IPS DF 6.9 (cell line): ENCODE results near the gene EXOC2.
A peak's percentile ranks its signal among the peaks of the same experiment; 100 is the strongest.

Source experiments
- DNase-seq: peaks from one replicate; pipeline ENCODE4 v3.0.0-alpha.2; 2013; ENCODE audit warnings: low read depth, low spot score
- H3K27ac ChIP-seq: one replicate; pipeline ENCODE4 v1.5.1; 2013; ENCODE audit warnings: low read length, control low read depth
- H3K27me3 ChIP-seq: 2 replicates; pipeline ENCODE4 v1.6.1; 2013; ENCODE audit warnings: mild to moderate bottlenecking, low read length; ENCODE audit not compliant: control insufficient read depth, insufficient read depth
- H3K36me3 ChIP-seq: 2 replicates; pipeline ENCODE4 v1.6.1; 2013; ENCODE audit warnings: low read length; ENCODE audit not compliant: control insufficient read depth, insufficient read depth
- H3K4me1 ChIP-seq: 2 replicates; pipeline ENCODE4 v1.6.1; 2013; ENCODE audit warnings: low read length; ENCODE audit not compliant: control insufficient read depth, insufficient read depth
- H3K4me3 ChIP-seq: 2 replicates; pipeline ENCODE4 v1.5.1; 2013; ENCODE audit warnings: mild to moderate bottlenecking, low read length
- H3K9me3 ChIP-seq: 2 replicates; pipeline ENCODE4 v1.6.1; 2013; ENCODE audit warnings: low read length, inconsistent platforms; ENCODE audit not compliant: control insufficient read depth, insufficient read depth
- whole genome bisulfite sequencing: extraction: QIAGEN DNeasy Blood & Tissue Kit; methylation state at CpG from one replicate; pipeline ENCODE4 v1.1.7; 2013; ENCODE audit warnings: mixed read lengths, missing lambda C conversion rate; ENCODE audit not compliant: insufficient read length, insufficient coverage; 5-methylcytosine and 5-hydroxymethylcytosine counted together

Gene EXOC2

GRCh38 chr6:473768-474452 lies 219.0 kb downstream of the EXOC2 start:
- H3K36me3 ChIP-seq, result no peaks in the 10 kb centered on the region
- no peaks in the 10 kb centered on the region for H3K27me3 ChIP-seq
- no peaks in the 10 kb centered on the region for H3K9me3 ChIP-seq
- H3K4me3 ChIP-seq, result no peak overlapping the region
- no peak overlapping the region for H3K27ac ChIP-seq
- no CpG with 5 or more reads among the region's 27 CpGs for WGBS
- DNase-seq, result no peak
- H3K4me1 ChIP-seq, result no peaks in the 10 kb centered on the region

DNA sequence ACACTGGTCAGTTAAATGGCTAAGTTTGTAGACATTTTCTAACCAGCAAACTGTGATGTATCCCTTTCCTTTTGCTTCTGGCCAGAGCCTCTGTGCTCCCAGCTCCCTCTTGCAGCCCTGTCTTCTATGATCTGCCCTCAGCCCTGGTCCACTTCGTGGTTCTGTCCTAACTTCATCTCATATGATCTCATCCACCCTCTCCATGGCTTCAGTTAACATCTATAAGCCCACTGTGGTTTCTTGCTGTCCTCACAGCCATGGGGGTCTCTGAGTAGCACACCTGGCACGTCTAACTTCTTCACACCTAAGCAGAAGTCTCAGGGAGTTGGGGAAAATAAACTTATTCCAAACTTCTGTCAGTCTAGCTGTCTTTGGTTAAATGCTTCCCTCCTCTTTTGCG lies 219.6 kb downstream of the EXOC2 start:
- no CpG with 5 or more reads among the region's 3 CpGs for WGBS
- Histone ChIP-seq H3K27me3 (no peaks in the 10 kb centered on the region), H3K4me3 (no peak overlapping the region), H3K36me3 (no peaks in the 10 kb centered on the region), H3K27ac (no peak overlapping the region), H3K4me1 (no peaks in the 10 kb centered on the region), H3K9me3 (no peaks in the 10 kb centered on the region)
- DNase-seq, result no peak

DNA sequence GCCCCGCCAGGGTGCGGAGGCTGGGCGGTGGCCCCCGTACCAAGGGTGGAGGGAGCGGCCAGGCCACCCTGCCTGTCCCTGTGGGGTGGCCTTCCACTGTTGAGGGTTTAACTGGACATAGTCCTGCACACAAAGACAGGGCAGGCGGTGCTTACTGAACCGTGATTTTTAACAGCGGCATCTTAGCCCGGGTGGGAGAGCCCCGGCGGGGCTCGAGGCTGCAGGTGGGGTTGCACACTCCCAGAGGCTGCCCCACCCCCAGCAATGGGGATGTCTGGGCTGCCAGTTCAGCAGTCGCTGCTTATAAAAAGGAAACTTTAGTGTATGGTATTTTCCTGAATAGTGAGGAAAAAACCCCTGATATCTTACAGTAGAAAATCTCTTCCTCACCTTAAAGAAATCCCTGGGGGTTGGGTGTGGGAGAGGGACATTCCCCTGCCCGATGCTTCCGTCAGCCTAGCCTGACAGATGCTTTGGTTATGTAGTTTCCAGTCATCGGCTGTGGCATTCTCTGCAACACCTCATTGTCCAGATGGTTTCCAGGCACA lies 222.0 kb downstream of the EXOC2 start:
- H3K27ac ChIP-seq, result no peak overlapping the region
- no CpG with 5 or more reads among the region's 16 CpGs for WGBS

DNA sequence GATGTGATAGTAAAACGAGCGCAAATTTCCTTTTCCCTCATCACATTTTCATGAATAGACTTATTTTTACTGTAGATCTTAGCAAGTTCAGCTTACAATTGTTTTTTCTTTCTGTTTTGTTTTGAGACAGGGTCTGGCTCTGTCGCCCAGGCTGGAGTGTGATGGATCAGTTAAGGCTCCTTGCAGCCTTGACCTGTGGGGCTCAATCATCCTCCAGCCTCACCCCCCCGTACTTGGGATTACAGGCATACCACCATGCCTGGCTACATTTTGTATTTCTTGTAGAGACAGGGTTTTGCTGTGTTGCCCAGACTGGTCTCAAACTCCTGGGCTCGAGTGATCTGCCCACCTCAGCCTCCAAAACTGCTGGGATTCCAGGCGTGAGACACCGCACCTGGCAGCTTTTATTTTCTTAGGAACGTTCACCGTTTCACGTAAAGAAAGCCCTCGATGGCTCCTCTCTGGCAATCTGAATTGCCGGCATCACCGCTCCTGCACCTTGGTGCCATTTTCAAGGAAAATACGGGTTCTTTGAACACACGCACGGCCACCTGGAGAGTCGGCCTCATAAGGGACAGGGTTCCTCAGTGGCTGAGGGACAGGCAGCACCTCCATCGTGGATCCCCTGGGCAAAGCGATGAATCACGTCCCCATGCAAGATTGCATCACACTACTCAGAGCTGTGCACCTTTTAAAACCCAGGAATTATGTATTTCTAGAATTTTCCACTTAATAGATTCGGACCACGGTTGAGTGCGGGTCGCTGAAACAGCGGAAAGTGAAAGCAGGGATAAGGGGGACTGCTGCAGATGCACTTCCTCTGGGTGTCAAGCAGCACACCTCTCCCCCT lies 222.7 kb downstream of the EXOC2 start:
- Histone ChIP-seq H3K4me3 (no peak overlapping the region), H3K4me1 (no peaks in the 10 kb centered on the region), H3K27ac (no peak overlapping the region), H3K36me3 (no peaks in the 10 kb centered on the region), H3K9me3 (no peaks in the 10 kb centered on the region), H3K27me3 (no peaks in the 10 kb centered on the region)
- DNase-seq, result no peak
- no CpG with 5 or more reads among the region's 25 CpGs for WGBS

More for the DNA sequence above, 222.0 kb downstream of the EXOC2 start:
- no peak for DNase-seq
- H3K36me3 ChIP-seq, result no peaks in the 10 kb centered on the region
- H3K4me1 ChIP-seq, result no peaks in the 10 kb centered on the region
- H3K4me3 ChIP-seq, result no peak overlapping the region
- H3K9me3 ChIP-seq, result no peaks in the 10 kb centered on the region
- no peaks in the 10 kb centered on the region for H3K27me3 ChIP-seq

- Histone ChIP-seq H3K27me3 (no peaks in the 10 kb centered on the region), H3K9me3 (no peaks in the 10 kb centered on the region), H3K36me3 (no peaks in the 10 kb centered on the region), H3K4me3 (no peak overlapping the region), H3K27ac (no peak overlapping the region), H3K4me1 (no peaks in the 10 kb centered on the region)
- no CpG with 5 or more reads among the region's 15 CpGs for WGBS
- DNase-seq, result no peak
Measured at GRCh38 chr6:467671-468082, 225.3 kb downstream of the EXOC2 start.

GRCh38 chr6:467111-467510 lies 225.8 kb downstream of the EXOC2 start:
- no peaks in the 10 kb centered on the region for H3K36me3 ChIP-seq
- DNase-seq, result no peak
- H3K4me3 ChIP-seq, result no peak overlapping the region
- WGBS, result no CpG with 5 or more reads among the region's 11 CpGs
- H3K9me3 ChIP-seq, result no peaks in the 10 kb centered on the region
- H3K27ac ChIP-seq, result no peak overlapping the region
- H3K27me3 ChIP-seq, result no peaks in the 10 kb centered on the region
- no peaks in the 10 kb centered on the region for H3K4me1 ChIP-seq

DNA sequence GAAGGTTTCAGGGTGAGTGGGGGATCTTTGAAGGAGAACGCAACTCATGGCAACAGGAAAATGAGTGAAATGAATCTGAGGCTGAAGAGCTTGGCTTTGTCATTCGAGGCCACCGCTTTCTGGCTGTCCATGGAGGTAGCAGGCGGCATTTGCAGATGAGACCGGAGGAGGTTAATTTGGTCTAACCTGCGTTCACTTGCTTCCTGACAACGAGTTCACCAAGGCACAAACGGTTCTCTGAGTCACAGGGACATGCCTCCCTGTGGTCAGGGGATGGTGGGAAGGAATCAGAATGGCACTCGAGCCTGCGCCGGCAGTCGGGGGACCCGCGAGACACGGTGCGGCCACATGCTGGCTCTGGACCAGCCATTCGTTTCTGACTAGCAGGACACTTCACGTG lies 226.4 kb downstream of the EXOC2 start:
- H3K36me3 ChIP-seq, result no peaks in the 10 kb centered on the region
- H3K27me3 ChIP-seq, result no peaks in the 10 kb centered on the region
- H3K4me1 ChIP-seq, result no peaks in the 10 kb centered on the region
- WGBS, result no CpG with 5 or more reads among the region's 18 CpGs
- no peak for DNase-seq
- no peaks in the 10 kb centered on the region for H3K9me3 ChIP-seq
- no peak overlapping the region for H3K4me3 ChIP-seq
- no peak overlapping the region for H3K27ac ChIP-seq

GRCh38 chr6:465531-466348 lies 227.2 kb downstream of the EXOC2 start:
- Histone ChIP-seq H3K27me3 (no peaks in the 10 kb centered on the region), H3K4me1 (no peaks in the 10 kb centered on the region), H3K4me3 (no peak overlapping the region), H3K27ac (no peak overlapping the region), H3K9me3 (no peaks in the 10 kb centered on the region), H3K36me3 (no peaks in the 10 kb centered on the region)
- no peak for DNase-seq
- WGBS, result no CpG with 5 or more reads among the region's 20 CpGs

DNA sequence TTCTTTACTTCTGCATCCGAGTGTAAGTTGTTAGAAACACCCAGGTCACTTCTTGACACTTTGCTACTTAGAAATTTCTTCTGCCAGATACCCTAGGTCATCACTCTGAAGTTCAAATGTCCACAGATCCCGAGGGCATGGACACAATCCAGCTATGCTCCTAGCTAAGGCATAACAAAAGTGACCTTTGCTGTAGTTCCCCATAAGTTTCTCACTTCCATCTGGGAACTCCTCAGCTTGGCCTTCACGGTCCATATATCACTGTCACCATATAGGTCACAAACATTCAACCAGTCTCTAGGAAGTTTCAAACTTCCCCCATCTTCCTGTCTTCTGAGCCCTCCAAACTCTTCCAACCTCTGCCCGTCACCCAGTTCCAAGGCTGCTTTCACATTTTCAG lies 236.1 kb downstream of the EXOC2 start:
- DNase-seq, result no peak
- Histone ChIP-seq H3K9me3 (no peaks in the 10 kb centered on the region), H3K27me3 (no peaks in the 10 kb centered on the region), H3K27ac (no peak overlapping the region), H3K4me1 (peaks cover 2% of the 10 kb centered on the region; the same call in 1 of the 2 replicates), H3K4me3 (no peak overlapping the region), H3K36me3 (no peaks in the 10 kb centered on the region)
- no CpG with 5 or more reads among the region's 4 CpGs for WGBS

DNA sequence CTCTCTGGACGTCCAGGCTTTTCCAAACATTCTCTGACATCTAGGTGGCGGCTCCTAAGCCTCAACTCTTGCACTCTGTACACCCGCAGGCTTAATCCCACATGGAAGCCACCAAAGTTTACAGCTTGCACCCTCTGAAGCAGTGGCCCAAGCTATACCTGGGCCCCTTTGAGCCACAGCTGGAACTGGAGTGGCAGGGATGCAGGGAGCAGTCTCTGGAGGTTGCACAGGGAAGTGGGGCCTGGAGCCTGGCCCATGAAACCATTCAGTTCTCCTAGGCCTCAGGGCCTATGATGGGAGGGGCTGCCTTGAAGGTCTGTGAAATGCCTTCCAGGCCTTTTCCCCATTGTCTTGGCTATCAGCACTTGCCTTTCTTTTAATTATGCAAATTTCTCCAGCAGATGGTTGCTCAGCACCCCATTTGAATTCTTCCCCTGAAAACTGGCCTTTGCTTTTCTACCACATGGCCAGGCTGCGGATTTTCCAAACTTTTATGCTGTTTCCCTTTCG lies 236.5 kb downstream of the EXOC2 start:
- H3K27me3 ChIP-seq, result no peaks in the 10 kb centered on the region
- DNase-seq, result peak; percentile 5
- H3K4me1 ChIP-seq, result peaks cover 2% of the 10 kb centered on the region; the same call in 1 of the 2 replicates
- no peaks in the 10 kb centered on the region for H3K9me3 ChIP-seq
- H3K36me3 ChIP-seq, result no peaks in the 10 kb centered on the region
- no peak overlapping the region for H3K4me3 ChIP-seq
- no CpG with 5 or more reads among the region's 5 CpGs for WGBS
- no peak overlapping the region for H3K27ac ChIP-seq
